ENCODE measurements around the gene ILK.
A peak's percentile ranks its signal among the peaks of the same experiment; 100 is the strongest.

The ILK gene

DNA sequence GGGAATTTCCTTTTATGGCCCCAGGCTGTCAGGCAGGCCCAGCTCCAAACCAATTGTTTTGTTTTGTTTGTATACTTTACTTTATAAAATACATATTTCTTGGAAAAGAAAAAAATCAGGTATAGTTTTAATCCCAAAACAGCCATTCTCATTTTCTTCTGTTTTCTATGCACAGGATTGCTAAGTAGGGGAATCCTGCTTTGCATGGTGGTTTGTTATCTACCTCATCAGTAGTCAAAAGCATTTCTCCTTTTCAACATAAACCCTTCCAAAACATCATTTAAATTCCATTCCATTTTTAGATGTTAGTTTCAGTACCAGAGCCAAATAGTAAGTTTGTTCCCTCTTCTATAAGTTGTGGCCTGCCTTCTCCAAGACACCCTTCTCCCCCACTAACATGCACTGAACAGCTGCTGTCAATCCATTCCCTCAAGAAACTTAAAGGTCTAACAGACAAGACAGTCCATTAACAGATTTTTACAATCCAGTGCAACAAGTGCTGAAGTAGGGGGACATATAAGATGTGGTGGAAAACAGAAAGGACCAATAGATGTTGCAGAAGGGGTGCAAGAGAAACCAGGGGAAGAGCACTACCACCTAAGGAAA is 3.7 kb downstream of the ILK start:
- DNase-seq: no peak

DNA sequence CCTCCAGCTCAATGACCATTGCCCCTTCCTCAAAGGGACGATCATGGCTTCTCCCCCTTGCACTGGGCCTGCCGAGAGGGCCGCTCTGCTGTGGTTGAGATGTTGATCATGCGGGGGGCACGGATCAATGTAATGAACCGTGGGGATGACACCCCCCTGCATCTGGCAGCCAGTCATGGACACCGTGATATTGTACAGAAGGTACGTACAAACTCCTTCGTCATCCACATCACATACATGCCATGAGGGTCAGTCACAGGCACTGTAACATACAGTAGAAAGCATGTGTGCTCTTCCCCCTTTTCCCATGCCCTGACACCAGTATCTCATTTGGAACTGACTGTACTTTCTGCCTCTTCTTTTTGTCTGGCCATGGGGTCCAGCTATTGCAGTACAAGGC is 4.4 kb downstream of the ILK start:
- no peak for DNase-seq

GRCh38 chr11:6608726-6609501 is 5.3 kb downstream of the ILK start:
- DNase-seq: no peak

DNA sequence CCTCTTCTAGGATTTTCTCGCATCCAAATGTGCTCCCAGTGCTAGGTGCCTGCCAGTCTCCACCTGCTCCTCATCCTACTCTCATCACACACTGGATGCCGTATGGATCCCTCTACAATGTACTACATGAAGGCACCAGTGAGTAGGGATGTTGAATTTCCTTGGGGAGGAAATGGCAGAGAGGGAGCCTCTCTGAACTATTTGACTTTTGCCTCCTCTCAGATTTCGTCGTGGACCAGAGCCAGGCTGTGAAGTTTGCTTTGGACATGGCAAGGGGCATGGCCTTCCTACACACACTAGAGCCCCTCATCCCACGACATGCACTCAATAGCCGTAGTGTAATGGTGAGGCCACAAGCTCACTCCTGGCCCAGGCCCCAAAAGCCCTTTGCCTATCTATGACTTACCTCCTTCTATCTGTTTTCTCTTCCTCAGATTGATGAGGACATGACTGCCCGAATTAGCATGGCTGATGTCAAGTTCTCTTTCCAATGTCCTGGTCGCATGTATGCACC is 6.0 kb downstream of the ILK start:
- DNase-seq: no peak

GRCh38 chr11:6610591-6610990 is 7.0 kb downstream of the ILK start:
- DNase-seq: no peak

DNA sequence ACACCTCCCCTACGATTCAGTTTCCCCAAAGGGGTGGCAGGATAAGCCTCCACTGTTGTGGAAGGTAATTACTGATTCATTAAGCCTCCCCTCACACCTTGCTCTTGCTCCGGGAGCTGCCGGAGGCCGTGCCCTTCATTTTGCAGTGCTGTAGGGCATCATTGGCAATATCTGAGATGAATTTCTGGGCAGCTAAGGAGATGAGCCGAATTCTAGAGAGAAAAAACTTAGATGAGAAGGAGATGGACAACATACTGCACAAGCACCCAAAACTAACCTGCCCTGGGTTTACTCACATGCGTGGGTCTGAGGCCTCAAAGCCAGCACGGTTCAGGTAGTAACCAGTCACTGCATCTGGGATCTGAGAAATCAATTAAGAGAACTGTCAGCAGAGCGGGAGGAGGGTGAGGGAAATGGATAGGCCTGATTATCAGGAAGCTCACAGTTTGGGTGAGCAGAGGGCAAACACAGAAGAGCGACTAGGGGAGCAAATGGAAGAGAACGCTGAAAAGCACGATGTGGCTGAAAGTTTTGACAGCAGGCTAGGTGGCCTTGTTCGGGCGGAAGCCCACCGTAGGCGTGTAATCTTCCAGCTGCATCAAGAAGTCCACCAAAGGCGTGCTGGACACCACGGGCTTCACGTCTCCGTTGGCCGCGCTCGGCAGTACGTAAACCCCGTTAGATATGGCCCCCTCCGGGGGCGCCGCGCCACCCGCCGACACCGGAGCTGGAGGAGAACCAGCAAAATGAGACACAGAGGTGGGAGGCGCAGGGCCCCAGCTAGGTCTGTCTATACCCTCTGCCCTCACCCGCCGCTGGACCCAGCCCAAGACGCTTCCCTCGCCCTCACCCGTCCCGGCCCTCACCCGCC is 7.8 kb downstream of the ILK start:
- peak; percentile 35 for DNase-seq

DNA sequence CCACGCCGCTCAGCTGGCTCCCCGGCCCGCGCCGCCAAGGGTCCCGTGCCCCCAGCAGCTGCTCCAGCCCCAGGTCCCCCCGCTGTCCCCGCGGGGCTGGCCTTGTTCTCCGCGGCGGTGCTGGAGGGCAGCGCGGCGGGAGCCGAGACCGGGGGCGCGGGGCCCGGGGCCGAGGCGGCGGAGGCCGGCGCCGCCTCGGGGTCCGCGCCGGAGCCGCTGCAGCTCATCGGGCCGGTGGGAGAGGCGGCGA is 8.3 kb downstream of the ILK start:
- DNase-seq: no peak

DNA sequence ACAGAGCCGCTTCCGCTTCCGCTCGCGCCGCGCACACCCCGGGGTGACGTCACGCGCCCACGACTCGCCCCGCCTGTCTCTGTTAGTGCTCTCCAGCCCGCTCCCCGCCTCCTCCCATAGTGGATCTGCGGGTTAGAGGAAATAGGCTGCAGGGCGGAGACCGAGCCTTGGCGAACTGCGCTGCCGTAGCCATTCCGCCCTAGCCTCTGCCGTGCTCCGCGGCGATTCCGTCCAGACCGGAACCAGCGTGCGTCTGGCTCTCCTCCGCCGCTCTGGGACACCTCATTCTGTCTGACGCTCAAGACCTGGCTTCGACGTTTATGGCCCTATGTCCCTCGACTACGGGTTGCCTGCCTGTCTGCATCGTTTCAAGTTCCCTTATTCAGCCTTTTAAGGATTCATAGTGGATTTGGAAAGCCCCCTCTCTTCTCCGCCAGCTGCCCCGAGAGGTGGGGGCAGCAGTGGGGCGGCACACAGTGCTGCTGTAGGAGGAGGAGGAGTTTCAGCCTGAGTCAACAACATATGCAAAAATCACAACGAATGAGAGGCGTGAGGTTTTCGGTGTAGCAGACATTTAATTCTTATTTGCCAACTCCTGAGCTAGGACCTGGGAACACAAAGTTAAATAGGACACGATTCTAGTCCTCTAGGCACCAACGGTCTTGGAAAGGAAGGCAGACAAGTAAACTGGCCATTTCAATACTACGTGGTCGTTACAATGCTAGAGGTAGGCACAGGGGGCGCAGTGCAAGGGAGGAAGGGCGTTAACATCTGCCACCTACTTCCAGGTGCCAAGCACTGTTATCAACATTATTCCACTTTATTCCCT is 8.9 kb downstream of the ILK start, which contains the start of gene TAF10:
Gene TAF10 (minus strand): TSS at position 4 of the 829 bp plus-strand sequence. CDS start 27 bp downstream, outside the sequence.
- peak; percentile 93 for DNase-seq

DNA sequence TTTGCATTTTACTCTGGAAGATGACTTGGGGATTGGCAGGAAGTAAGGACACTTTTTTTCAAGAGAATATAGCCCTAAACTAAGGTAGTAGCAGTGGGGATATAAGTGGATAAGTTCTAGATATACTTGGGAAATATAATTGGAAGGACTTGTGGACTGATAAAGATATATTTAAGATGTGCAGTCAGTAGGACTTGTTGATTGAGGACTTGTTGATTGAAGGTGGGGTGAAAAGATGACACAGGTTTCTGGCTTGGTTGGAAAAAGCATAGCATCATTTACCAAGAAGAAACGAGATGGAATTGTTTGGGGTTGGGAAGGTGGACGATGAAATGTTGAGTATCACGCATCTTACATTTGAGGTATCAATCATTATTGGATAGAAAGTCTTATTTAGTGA is 9.9 kb downstream of the ILK start:
- no peak for DNase-seq

DNA sequence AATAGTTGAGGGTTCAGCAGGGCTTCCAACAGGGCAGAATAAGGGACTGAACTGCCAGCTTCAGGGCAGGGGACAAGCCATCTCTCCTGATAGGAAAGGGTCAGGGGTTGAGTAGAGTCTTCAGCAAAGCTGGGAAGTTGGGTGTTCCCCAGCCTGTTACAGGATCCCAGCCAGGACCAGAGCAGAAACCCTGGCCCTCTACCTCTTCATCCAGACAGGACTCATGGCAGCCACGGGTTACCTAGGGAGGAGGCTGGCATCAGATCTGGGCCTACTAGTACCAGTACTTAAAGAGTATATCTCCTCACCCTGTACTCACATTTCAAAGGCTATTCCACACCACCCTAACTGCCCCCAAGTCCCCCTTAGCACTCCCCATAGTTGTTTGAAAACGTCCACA is 10.9 kb downstream of the ILK start:
- no peak for DNase-seq

DNA sequence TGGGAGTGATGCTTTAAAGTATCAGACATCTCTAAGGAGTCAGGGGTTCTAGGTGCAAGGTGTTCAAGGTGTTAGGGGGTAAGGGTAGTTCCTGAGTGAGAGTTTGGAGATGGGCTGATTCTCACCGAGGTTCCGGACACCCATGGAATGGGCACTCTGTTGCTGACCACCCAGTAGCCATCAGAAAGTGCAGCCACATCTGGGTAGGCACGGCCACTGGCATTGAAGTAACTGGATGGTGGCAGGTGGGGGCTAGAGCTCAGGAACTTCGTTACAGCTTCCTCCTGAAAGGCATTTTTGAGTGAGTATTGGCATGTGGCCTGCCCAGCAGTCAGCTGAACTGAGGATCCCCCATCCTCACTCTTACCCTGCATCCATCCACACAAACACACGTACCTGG is 11.5 kb downstream of the ILK start:
- no peak for DNase-seq

DNA sequence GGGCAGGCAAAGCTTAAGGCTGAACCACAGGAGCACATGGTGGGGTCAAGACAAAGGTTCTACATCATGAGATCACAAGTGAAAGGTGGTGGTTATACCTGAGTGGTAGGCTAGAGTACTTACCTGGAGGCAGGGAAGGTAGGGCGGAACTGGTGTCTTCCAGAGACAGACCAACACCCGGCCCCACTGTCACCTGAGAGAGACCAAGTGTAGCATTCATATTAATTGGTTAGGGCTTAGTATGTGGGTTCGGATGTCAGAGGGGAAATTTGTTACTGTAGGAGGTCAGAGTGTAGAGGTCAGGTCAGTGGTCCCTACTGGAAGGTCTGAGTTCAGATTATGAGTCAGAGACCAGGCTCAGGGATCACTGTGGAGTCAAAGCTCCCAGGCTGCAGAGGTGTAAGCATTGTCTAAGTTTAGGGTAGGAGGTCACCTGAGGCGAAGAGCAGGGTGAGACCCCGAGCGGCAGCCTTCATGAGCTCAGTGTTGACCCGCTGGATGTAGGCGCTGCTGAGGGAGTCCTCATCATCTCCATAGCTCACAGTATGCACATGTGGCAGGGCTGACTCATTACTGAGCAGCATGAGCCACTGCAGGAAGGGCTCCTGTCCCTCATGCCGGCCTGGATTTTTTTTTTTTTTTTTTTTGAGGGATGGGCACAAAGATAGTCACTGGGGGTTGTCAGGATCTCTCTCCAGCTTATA is 12.5 kb downstream of the ILK start:
- DNase-seq: no peak

DNA sequence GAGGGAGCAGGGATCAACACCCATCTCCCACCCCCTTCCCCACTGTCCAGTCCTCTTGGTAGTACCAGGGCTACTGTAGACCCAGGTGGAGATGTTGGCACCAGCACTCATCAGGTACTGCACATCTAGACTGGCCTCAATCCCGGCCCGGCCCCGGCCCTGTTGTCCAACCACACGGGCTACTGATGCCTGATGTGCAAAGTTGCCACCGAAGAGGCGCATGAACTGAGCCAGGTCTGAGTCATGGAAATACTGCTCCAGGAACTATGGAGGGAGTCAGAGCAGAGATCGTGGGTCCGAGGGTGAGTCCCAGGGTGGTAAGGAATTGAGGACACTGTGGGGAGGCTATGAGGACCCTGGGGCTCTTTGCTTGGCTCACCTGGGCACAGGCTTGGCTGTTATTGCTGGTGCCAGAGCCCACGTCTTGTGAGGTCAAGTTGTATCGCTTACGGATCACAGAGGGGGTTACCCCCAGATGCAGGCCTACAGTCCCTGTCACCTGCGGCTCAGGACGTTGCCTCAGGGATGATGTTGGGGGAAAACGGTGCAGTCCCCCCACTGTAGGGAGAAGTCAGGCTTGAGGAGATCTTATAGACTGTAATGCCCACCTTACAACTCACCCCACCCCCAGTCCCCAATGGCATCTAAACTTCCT is 13.1 kb downstream of the ILK start:
- no peak for DNase-seq

DNA sequence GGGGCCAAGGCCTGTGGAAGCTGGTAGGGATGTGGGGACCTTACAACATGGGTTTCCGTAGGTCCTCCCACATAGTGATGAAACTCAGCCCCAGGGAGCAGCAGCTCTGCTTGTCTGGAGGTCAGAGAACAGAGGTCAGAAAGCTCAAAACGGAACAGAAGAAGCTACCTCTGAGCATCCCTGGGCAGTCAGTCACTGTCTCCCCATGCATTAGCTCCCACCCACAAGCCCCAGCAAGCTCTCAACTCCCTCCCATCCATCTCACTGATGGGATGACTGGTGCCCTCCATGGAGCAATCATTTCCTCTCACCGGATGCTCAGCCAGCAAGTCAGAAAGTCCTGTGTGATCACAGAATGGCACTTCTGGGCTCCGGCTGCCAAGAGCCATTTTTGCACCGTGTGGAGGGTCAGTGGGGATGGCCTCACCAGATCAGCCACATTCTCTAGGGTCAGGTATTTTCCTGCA is 13.8 kb downstream of the ILK start:
- DNase-seq: no peak

- peak; percentile 57 for DNase-seq
These were observed 14.8 kb downstream of the ILK start for GRCh38 chr11:6618117-6619003.

- DNase-seq: peak; percentile 86
These were observed 15.6 kb downstream of the ILK start, which contains the start of gene TPP1 for GRCh38 chr11:6619004-6619745. Gene TPP1, minus strand, starts transcription at chr11:6619422. Its CDS starts 22 bp downstream, at chr11:6619400.

GRCh38 chr11:6620636-6621035 is 17.1 kb downstream of the ILK start:
- DNase-seq: no peak

DNA sequence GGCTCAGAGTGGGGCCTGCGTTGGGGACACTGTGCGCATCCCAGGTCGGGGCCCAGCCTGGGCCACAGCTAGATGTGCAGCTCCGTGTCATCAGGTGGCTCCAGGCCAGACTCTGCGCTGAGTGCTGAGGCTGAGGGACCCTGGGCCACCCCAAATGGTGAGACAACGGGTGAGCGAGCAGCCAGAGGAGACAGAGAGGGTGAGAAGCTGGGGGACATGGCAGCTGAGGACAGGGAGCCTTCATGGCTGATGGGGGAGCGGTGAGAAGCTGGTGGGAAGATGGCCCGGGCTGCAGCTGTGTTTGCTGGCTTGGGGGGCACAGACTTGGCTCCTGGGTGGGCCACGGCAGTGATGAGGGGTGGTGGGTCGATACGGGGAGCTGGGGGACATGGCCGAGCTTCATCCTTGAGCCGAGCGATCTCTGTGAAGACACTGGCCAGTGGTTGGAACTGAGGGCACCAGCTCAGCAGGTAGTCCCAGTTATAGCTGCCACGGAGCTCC is 18.2 kb downstream of the ILK start:
- DNase-seq: no peak
